ENCODE results near the gene GP1BB.
A peak's percentile ranks its signal among the peaks of the same experiment; 100 is the strongest.
"Not testable (repeated sequence)": the region's sequence is repeated elsewhere in the genome, so short reads cannot be mapped to it uniquely, and the experiment has no call there.

The GP1BB gene

GRCh38 chr22:19714312-19715187 is 8.8 kb upstream of the GP1BB start, which contains the start of gene SEPTIN5:
Gene SEPTIN5 (plus strand): TSS chr22:19714503. CDS start chr22:19714589, 86 bp downstream.
- no peak for DNase-seq

- no peak for DNase-seq
Observed at GRCh38 chr22:19715188-19715930, 8.0 kb upstream of the GP1BB start.

DNA sequence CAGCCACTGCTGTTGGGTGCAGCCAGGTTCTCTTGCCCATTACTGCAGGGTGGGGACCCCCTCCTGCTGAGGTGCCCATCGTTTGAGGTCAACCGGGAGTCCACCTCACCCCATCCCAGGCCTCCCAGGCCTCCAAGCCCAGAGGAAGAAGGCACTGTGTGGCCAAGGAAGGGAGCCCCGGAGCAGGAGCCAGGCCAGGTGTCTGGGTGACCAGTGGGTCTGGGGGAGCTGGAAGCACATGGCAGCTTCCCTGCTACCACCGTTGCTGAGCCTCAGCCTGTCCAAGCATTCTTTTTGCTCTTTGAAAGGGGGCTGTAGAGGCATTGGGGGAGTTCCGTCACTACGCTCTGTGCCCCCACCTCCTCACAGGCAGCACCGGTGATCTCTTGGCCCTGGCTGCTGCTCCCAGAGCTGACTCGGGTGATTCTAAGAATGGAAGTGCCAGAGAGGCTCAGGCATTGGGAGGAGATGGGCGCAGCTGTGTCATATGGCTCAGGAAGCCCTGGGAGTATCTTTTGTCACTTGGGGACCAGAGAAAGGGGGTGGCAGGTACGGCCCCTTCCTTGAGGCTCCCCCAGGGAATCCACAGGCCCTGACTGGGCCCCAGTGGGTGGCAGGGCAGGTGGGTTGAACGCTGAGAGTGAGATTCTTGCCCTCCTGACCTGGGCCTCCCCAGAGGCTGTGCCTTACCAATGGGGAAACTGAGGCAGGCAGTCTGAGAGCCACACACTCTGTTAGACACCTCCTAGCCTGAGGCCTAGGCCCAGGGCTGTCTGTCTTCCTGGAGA is 7.1 kb upstream of the GP1BB start:
- no peak for DNase-seq

GRCh38 chr22:19716829-19717105 is 6.6 kb upstream of the GP1BB start:
- DNase-seq, result no peak

DNA sequence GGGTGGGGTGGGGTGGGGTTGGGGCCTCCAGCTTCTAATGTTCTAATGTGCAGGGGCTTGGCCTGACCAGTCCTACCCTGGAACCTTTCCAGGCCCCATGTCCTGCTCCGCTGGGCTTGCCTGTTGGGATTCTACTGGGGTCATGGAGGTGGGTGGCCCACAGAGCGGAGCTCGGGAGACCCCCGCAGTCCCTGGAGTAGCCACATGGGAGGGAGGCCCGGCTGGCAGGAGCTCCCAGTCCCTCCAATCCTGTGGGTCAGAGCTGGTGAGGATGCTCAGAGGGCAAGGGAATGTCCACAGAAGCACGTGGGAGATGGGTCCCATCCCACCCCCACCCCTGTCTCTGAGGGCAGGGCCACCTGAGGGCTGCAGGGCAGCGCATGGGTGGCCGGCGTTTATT is 6.2 kb upstream of the GP1BB start:
- DNase-seq, result no peak

DNA sequence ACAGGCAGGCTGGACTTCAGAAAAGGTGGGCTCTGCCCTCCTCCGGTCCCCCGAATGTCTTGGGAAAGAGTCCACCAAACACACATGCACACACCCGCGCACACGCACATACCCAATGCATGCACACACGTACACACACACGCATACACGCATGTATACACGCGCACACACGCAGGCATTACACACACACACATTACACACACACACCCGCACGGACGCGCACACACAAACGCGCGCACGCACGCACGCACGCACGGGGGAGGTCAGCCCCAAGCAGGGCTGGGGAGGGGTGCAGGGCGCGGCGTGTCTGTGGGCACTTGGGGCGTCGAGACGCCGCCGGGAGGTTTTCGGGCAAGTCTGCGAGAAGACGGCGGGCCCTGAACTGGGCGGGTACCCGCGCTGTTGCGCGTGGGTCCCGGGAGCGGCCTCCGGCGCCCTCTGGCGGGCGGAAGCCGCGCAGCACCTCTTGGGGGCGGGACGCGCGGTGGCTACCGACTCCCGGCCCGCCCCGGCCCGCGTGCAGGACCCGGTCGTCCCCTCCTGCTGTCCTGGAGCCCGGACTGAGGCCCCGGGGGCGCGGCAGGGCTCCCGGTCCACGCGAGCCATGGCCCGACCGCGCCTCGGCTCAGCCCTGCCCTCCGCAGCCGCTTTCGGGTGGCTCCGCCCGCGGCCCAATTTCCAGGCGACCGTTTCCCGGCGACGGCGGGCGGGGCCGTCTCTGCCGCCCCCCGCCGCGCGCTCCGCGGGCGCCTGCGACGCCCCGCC is 5.5 kb upstream of the GP1BB start:
- peak; percentile 84 for DNase-seq

GRCh38 chr22:19718456-19719049 is 4.8 kb upstream of the GP1BB start:
- DNase-seq, result no peak

- peak; percentile 61 for DNase-seq
Observed at GRCh38 chr22:19719050-19719482, 4.3 kb upstream of the GP1BB start.

GRCh38 chr22:19719488-19720021 is 3.8 kb upstream of the GP1BB start:
- DNase-seq, result no peak

- no peak for DNase-seq
Observed at GRCh38 chr22:19720150-19720827, 3.0 kb upstream of the GP1BB start.

DNA sequence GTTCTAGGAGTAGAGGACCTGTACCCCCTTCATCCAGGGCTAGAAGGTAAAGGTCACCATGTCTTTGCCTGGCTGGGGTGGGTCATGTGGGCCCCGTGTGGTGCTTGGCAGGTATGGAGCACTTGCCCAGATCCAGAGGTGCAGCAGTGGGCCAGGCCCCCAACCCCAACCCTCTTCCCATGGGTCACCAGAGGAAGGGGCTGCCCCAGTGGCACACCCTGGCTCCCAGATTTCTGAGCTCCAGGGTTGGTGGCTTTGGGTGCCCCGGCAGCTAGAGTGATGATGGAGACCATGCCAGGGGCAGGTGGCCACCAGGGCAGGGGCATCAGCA is 2.4 kb upstream of the GP1BB start:
- DNase-seq, result no peak

DNA sequence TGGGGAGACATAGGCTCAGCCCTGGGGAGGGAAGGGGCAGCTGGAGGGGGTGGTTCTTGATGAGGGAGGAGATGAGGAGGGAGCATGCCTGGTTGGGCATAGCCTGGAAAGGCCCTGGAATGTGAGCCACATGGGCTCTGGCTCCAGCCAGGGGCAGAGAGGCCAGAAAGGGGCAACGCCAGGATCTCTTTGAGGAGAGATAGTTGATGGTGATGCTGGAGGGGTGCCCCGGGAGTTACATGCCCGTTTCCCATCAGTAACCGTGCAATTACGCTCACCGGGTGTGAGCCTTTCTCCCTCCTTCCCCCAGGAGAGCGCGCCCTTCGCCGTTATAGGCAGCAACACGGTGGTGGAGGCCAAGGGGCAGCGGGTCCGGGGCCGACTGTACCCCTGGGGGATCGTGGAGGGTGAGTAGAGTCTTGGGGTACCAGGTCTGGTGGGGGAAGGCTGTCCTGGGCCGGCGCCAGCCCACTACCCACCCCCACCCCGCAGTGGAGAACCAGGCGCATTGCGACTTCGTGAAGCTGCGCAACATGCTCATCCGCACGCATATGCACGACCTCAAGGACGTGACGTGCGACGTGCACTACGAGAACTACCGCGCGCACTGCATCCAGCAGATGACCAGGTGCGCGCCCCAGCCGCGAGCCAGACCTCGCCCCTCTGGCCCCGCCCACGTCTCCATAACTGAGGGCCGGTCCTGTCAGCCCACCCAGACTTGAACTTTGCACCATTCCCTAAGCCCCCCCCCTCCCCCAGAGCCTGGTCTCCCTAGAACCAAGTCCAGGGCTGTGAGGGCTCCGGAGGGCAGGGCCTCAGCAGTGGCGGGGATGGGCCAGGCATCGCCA is 1.8 kb upstream of the GP1BB start:
- no peak for DNase-seq

DNA sequence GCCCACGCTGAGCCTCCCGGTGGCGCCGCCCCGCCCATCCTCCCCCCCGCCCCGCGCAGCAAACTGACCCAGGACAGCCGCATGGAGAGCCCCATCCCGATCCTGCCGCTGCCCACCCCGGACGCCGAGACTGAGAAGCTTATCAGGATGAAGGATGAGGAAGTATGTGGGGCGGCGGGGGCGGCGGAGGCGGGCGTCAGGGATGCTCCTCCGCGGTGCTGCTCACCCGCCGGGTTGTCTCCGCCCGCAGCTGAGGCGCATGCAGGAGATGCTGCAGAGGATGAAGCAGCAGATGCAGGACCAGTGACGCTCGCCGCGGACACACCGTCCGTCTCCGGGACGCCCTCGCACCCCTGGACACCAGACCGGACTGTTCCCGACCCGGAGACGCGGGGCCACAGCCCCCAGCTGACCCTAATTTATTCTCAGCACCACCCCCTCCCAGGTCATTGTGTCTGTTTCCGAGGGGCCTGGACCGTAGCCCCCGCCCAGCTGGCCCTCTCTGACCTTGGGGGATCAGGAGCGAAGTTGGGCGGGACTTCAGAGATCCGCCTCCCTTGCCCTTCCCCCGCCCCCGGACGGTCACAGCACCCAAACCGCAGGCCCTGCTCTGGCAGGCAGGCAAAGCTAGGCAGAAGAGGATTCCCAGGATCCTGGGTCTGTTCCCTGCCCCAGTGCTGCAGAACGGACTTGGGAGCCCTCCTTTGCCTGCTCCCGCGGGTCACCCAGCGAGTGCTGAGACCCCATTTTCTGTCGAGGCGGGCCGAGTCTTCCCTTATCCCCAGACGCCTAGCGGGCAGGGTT is 959 bp upstream of the GP1BB start:
- DNase-seq, result no peak

GRCh38 chr22:19722982-19723231 is 432 bp upstream of the GP1BB start:
- DNase-seq, result no peak

- no peak for DNase-seq
Observed at GRCh38 chr22:19723983-19724827, 866 bp downstream of the GP1BB start.

- DNase-seq, result no peak
Observed at GRCh38 chr22:19724927-19725661, 1.8 kb downstream of the GP1BB start.

GRCh38 chr22:19726064-19726788 is 2.9 kb downstream of the GP1BB start:
- DNase-seq, result not testable (repeated sequence)
